Astrocyte of the spinal cord (primary cell): Measurements from ENCODE around the gene PCNX3.

Source experiments
- DNase-seq: peaks from one replicate; pipeline ENCODE4 v3.0.0; 2011; ENCODE audit warnings: low read depth, low spot score
- H3K4me3 ChIP-seq: 2 replicates; pipeline ENCODE4 v1.5.1; 2011; ENCODE audit warnings: low read depth, mild to moderate bottlenecking, low read length, moderate library complexity
- in situ Hi-C: cut with HindIII; loops from 2 replicates; pipeline ENCODE4 v1.10.0; 2017; ENCODE audit warnings: low sequenced_read_pairs
- TF ChIP-seq, protein P1 (sequence below): IDR thresholded peaks from 2 replicates; pipeline ENCODE4 v1.5.1; 2012; ENCODE audit warnings: low read depth, mild to moderate bottlenecking, low read length, inconsistent platforms

The PCNX3 gene

GRCh38 chr11:65596520-65596919 is 19.1 kb upstream of the PCNX3 start:
- TF ChIP-seq, protein P1, sequence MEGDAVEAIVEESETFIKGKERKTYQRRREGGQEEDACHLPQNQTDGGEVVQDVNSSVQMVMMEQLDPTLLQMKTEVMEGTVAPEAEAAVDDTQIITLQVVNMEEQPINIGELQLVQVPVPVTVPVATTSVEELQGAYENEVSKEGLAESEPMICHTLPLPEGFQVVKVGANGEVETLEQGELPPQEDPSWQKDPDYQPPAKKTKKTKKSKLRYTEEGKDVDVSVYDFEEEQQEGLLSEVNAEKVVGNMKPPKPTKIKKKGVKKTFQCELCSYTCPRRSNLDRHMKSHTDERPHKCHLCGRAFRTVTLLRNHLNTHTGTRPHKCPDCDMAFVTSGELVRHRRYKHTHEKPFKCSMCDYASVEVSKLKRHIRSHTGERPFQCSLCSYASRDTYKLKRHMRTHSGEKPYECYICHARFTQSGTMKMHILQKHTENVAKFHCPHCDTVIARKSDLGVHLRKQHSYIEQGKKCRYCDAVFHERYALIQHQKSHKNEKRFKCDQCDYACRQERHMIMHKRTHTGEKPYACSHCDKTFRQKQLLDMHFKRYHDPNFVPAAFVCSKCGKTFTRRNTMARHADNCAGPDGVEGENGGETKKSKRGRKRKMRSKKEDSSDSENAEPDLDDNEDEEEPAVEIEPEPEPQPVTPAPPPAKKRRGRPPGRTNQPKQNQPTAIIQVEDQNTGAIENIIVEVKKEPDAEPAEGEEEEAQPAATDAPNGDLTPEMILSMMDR: no peak
- in situ Hi-C loops: no loop called here
- H3K4me3 ChIP-seq: no peak overlapping the region
- no peak for DNase-seq

DNA sequence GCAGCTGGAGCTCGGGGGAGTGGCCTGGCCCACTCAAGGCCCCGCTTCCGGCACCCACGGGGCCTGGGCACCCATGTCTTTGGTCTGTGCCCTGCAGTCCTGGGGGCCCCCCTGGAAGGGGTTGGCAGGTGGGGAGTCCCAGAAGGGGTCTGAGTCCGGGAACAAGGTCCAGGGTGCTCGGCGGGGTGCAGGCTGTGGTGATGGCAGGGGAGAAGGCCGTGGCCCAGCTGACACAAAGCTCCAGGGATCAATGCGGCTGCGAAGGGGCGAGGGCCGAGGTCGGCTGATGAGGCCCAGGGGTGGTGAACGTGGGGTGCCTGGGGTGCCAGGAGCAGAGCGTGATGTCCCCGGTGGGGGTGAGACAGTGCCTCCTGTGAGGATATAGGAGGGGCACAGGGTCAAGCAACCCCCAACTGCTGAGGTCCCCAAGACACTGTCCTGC is 17.3 kb upstream of the PCNX3 start:
- in situ Hi-C loops: no loop called here
- TF ChIP-seq, protein P1: no peak

DNA sequence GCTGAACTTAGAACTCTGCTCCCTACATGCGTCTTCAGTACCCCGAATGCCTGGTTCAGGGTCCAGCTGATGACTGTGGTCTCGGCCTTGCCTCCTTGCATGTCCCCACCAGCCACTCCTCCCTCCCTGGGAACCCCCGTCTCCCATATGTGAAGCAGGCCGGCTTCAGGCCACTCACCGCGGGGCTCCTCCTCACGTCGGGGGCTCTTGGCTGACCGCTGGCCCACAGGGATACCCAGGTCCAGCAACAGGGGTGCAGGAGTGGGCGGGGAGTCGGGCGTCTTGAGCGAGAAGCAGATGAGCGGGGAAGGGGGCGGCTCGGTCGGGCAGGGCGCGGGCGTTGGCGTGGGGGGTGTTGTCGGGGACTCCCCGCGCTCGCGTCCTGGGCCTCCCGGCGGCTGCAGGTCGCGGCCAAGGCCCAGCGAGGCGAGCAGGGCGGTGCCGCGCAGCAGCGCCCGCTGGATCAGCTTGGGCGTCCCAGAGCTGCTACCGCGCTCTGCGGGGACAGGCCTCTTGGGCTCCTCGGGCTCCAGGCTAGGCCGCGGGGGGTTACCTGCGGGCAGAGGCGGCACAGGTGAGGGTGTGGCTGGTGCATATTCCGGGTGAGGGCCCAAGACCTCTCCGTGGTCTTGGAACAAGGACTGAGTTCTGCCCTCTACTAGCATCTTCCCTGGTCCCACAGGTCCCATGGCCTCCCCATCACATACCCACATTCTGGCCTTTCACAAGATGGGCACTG is 16.2 kb upstream of the PCNX3 start:
- in situ Hi-C loops: no loop called here
- H3K4me3 ChIP-seq: no peak overlapping the region
- TF ChIP-seq, protein P1: no peak
- no peak for DNase-seq

More for the DNA sequence above, 17.3 kb upstream of the PCNX3 start:
- no peak for DNase-seq
- no peak overlapping the region for H3K4me3 ChIP-seq

DNA sequence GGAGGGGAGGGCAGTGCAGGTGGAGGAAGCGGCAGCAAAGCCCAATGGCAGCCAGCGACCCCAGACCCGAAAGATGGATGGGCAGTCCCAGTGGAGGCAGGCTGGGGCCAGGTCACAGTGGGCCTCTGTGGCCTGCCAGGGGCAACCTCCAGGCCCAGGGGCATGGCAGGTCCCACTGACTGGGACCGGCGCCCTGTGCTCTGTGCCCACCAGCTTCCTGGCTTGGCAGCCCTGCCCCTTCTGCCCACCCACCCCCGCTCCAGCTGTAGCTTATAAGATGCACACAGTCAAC is 15.7 kb upstream of the PCNX3 start:
- DNase-seq: no peak
- TF ChIP-seq, protein P1: no peak
- in situ Hi-C loops: no loop called here
- H3K4me3 ChIP-seq: no peak overlapping the region

- no peak for DNase-seq
- in situ Hi-C loops: no loop called here
- TF ChIP-seq, protein P1: no peak
- no peak overlapping the region for H3K4me3 ChIP-seq
These were observed 11.3 kb upstream of the PCNX3 start for GRCh38 chr11:65604258-65604657.

GRCh38 chr11:65606876-65607613 is 8.5 kb upstream of the PCNX3 start:
- H3K4me3 ChIP-seq: no peak overlapping the region
- in situ Hi-C loops: no loop called here
- DNase-seq: peak; percentile 97
- TF ChIP-seq, protein P1: no peak
